Measurements from ENCODE around the gene M1AP.

- TF ChIP-seq CTCF (IDR thresholded peaks at IDR 0.05) (no peak), POLR2A (IDR thresholded peaks at IDR 0.05) (no peak), POLR2AphosphoS5 (IDR thresholded peaks at IDR 0.05; ENCODE audit: insufficient read depth in 1 of 2, low read depth in 1 of 2) (no peak)
These were observed 10.4 kb upstream of the M1AP start for GRCh38 chr2:74658516-74658915.
